Measurements from ENCODE around the gene NEDD8.

NEDD8 gene

GRCh38 chr14:24232121-24232644, at the start of gene NEDD8:
Gene NEDD8 (minus strand): TSS chr14:24232367. CDS start chr14:24232267, 100 bp downstream.
- peak; percentile 88 for DNase-seq (ENCODE audit: low spot score)

GRCh38 chr14:24281636-24282035, 49.5 kb upstream of the NEDD8 start:
- no peak for DNase-seq (ENCODE audit: low spot score)

- DNase-seq (ENCODE audit: low spot score), result no peak
Observed at GRCh38 chr14:24280797-24281460, 48.8 kb upstream of the NEDD8 start.

- peak; percentile 67 for DNase-seq (ENCODE audit: low spot score)
Observed at GRCh38 chr14:24279301-24280186, 47.4 kb upstream of the NEDD8 start.

- DNase-seq (ENCODE audit: low spot score), result no peak
Observed at GRCh38 chr14:24278424-24278823, 46.3 kb upstream of the NEDD8 start.

GRCh38 chr14:24277606-24278321, 45.6 kb upstream of the NEDD8 start:
- DNase-seq (ENCODE audit: low spot score), result no peak

DNA sequence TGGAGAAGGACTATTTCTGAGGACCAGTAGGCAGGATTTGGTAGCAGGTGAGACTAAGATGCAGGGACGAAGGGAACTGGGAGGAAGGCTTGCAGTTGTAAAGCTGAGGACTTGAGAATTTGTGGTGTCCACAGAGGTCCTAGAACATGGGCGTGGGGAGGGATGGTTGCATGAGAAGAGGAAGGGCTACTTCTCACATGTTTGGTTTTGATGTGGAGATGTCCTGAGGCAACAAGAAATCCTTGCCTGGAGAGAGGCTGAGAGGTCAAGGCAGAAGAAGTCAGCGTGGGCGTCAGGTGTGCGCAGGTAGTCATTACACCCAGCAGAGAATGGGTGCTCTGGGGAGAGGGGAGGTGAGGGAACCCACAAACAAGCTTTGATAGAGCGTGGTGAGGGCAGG, 44.9 kb upstream of the NEDD8 start:
- no peak for DNase-seq (ENCODE audit: low spot score)

- peak; percentile 67 for DNase-seq (ENCODE audit: low spot score)
Observed at GRCh38 chr14:24274101-24274543, 42.0 kb upstream of the NEDD8 start.

- DNase-seq (ENCODE audit: low spot score), result no peak
Observed at GRCh38 chr14:24273422-24273998, 41.3 kb upstream of the NEDD8 start.

DNA sequence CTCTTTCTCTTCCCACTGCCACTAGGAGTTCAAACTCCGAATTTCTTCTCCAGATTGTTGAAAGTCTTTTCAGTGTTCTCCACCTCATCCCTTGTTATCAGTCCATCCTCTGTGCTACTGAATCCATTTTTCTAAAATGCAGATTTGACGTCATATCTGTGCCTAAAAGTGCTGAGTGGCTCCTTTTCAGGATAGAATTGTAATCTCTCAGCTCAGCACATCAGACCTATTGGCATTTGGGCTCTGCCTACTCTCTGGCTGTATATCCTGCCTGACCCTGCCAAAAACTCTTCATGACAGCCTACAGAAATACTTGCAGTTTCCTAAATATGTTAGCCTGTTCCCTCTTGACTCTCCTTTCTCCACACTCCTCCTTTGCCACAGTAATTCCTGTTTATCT, 40.3 kb upstream of the NEDD8 start:
- no peak for DNase-seq (ENCODE audit: low spot score)

GRCh38 chr14:24271834-24272263, 39.7 kb upstream of the NEDD8 start:
- DNase-seq (ENCODE audit: low spot score), result no peak

DNA sequence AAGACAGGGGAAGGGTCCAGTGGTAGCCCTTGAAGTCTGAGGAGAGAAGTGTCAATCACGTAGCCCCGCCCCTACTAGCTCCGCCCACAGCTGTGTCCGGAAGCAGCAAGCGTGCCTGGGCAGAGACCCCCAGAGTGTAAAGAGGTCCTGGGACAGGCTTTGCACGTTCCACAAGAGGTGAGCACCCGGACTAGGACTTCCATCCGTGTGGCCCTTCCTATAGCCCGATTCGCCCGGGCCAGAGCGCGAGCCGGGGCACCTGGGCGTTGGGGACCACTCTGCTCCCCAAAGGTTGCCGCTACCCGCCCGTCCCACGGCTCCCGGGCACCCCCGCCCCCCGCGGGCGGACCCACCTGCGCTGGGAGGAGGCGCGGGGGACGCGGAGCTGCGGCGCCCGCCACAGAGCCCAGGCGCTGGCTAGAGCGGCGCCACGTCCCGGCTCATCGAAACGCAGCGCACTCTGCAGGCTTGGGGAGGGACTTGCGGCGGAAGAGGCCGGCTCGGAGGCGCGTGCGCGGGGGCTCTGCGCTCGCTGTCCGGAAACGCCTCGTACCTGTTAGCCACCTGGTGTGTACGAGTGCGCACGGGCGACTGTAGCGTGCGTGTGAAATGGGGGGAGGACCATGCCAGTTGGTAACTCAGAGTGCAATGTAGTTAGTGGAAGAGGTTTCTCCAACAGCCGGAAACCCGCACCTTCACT, 39.1 kb upstream of the NEDD8 start, which contains the start of gene RABGGTA:
RABGGTA (minus strand) TSS at position 464 of the 700 bp plus-strand sequence. CDS start 482 bp downstream, outside the sequence.
- peak; percentile 94 for DNase-seq (ENCODE audit: low spot score)

DNA sequence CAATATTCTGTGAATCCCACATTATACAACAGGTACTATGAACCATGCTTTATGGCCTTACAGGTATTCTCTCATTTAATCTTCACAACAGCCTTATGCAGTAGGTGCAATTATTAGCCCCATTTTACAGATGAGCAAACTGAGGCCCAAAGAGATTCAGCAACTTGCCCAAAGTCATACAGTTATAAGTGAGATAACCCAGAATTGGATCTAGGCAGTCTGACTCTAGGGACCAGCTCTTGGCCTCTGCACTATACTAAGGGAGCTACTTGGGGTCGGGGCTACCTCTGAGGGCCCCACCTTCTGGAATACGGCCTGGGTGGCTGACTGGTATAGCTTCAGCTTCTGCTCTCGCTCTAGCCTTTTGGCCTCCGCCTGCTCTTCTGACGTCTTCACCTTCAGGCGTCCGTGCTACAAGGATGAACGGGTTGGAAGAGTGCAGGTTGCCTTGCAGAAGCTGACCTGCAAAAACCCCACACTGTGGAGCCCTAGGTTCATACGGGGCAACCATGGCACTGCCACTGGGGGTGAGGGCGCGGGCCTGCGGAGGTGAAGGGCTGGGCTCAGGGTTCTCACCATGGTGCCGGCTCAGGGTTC, 38.5 kb upstream of the NEDD8 start:
- DNase-seq (ENCODE audit: low spot score), result no peak

- DNase-seq (ENCODE audit: low spot score), result no peak
Observed at GRCh38 chr14:24269910-24270536, 37.9 kb upstream of the NEDD8 start.

DNA sequence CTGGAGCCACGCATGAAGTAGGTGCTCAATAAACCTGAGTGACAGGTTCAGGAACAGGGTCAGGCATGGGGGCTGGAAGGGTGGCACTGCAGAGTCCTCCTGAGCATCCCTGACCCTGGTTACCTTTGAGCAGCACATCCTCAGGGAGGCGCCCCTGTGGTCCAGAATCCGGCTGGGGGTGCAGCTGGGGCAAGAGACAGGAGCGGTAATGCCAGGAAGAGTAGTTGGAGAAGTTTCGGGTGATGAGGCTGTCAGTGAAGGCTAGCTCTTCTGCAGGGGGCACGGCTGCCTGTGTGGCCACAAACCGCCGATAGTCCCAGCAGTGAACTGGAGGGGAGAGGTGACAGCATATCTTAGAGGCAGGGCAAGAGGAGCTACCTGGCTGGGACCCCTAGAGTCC, 37.2 kb upstream of the NEDD8 start:
- no peak for DNase-seq (ENCODE audit: low spot score)

DNA sequence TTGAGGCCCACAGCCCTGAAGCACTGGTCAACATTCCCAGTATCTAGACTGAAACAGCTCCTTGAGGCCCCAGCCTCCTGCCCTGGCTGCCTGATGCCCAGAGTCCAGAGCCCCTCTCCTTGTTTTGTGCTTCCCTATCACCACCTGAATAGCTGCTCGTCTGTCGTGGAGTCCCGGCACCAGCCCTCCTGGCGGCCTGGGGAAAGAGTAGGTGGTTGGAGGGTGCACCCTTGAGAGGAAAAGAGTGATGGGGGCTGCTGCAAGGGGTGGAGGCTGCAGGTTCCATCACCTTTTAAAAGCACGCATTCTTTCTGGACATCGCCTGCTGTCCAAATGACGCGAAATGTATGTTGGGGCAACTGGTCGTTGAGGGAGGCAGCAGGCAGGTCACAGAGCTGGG, 36.1 kb upstream of the NEDD8 start:
- DNase-seq (ENCODE audit: low spot score), result no peak

GRCh38 chr14:24267516-24267915, 35.3 kb upstream of the NEDD8 start:
- DNase-seq (ENCODE audit: low spot score), result no peak

DNA sequence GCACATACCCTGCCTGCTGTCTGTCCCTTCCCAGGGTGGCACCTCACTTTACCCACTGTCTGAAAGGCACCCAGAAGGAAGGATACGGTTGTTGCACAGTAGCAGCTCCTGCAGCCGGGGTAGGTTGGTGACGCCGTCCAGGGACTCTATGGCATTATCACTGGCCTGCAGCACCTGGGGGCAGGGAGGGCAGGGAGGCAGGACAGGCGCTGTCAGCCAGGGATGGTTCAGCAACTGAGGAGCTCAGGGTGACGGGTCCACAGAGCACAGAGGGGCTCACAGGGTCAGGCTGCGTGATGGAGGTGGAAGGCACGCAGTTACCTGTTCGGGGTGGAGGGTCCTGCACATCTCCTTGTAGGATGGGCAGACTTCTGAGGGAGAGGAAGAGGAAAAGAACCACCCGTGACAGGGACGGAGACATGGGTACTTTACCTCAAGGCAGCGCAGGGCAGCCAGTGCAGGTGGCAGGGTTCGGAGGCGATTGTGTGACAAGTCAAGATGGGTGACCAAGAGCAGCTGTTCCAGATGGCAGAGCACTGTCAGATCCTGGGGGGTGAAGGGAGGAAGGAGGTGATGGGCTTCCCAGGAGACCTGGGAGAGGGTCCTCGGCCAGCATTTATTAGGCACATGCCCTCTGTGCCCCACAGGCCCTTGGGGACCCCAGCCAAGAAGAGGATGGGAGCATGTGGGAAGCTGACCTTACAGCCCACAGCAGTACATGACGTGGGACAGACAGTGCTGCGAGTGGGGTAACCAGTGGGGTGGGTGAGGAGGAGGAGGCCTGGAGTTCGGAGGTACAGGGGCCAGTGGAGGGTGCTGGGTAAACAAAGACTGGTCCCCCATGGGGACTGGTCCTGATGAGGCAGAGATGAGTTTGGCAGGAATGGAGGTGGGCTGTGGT, 34.4 kb upstream of the NEDD8 start:
- DNase-seq (ENCODE audit: low spot score), result no peak

DNA sequence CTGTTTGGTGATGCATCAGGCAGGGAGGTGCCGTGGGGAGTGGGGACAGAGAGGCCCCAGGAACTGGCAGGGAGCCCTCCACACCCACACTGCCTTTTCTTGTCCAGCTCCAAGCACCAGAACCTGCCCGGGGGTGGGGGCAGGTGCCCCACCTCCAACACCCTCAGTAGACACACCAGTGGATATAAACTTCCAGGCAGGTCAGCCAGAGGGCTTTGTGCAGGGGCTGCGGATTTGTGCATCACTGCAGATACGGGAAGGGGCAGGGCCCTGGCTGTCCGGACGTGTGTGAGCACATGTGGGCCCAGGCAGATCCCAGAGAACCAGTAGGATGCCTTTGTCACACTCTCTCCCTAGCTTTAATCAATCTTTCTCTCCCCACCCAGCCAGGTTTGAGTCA, 32.1 kb upstream of the NEDD8 start:
- no peak for DNase-seq (ENCODE audit: low spot score)
